ENCODE measurements around the gene MIEF1. TPM values are rescaled to one million over a fixed set of nuclear protein-coding genes. Genes with fewer than 3 reads are reported as not detected.

Gene MIEF1
- total RNA-seq, 2 experiments from 2014 or later: 40.6 to 45.7 TPM

- H3K9me3 Mint-ChIP-seq (ENCODE audit: low read depth): no peaks in the 10 kb centered on the region
- H3K4me1 Mint-ChIP-seq: peaks cover 38% of the 10 kb centered on the region
- H3K27ac Mint-ChIP-seq: no peak overlapping the region
- H3K36me3 Mint-ChIP-seq: peaks cover 18% of the 10 kb centered on the region
- peak; percentile 27 for ATAC-seq
- CTCF ChIA-PET: interaction anchor here (0.7 to 22.3 kb wide), 35 partner anchors 9 to 818 kb away, joined by 3 to 478 read pairs (median 3); partner anchors contain the start of genes ADSL, ATF4, MIEF1 and RPL3
- H3K4me3 Mint-ChIP-seq: peak overlapping the region; percentile 8
- H3K27me3 Mint-ChIP-seq: no peaks in the 10 kb centered on the region
- DNase-seq: peak; percentile 88
Observed at GRCh38 chr22:39534591-39535356, 32.7 kb downstream of the MIEF1 start.

GRCh38 chr22:39535357-39535725, 33.3 kb downstream of the MIEF1 start:
- H3K27ac Mint-ChIP-seq: no peak overlapping the region
- ATAC-seq: no peak
- CTCF ChIA-PET: interaction anchor here (0.7 to 22.3 kb wide), 28 partner anchors 9 to 813 kb away, joined by 3 to 478 read pairs (median 4); partner anchors contain the start of genes ADSL, ATF4 and RPL3
- no peaks in the 10 kb centered on the region for H3K9me3 Mint-ChIP-seq (ENCODE audit: low read depth)
- no peak for DNase-seq
- peaks cover 3% of the 10 kb centered on the region for H3K27me3 Mint-ChIP-seq
- H3K4me3 Mint-ChIP-seq: no peak overlapping the region
- H3K4me1 Mint-ChIP-seq: peaks cover 33% of the 10 kb centered on the region
- peaks cover 13% of the 10 kb centered on the region for H3K36me3 Mint-ChIP-seq

GRCh38 chr22:39535831-39536449, 33.9 kb downstream of the MIEF1 start:
- CTCF ChIA-PET: interaction anchor here (0.8 to 22.3 kb wide), 5 partner anchors 13 to 492 kb away, joined by 3 to 478 read pairs (median 11); no protein-coding TSS in a partner anchor
- Mint-ChIP-seq H3K27me3 (peaks cover 4% of the 10 kb centered on the region), H3K4me1 (peaks cover 28% of the 10 kb centered on the region), H3K27ac (no peak overlapping the region), H3K36me3 (peaks cover 9% of the 10 kb centered on the region), H3K9me3 (ENCODE audit: low read depth) (no peaks in the 10 kb centered on the region), H3K4me3 (no peak overlapping the region)
- DNase-seq: no peak
- ATAC-seq: no peak

- CTCF ChIA-PET: interaction anchor here (0.6 to 22.3 kb wide), 2 partner anchors 425 to 491 kb away, joined by 3 to 478 read pairs; no protein-coding TSS in a partner anchor
- DNase-seq (no peak), ATAC-seq (no peak)
- peaks cover 5% of the 10 kb centered on the region for H3K36me3 Mint-ChIP-seq
- peaks cover 4% of the 10 kb centered on the region for H3K27me3 Mint-ChIP-seq
- peaks cover 20% of the 10 kb centered on the region for H3K4me1 Mint-ChIP-seq
- no peak overlapping the region for H3K27ac Mint-ChIP-seq
- no peak overlapping the region for H3K4me3 Mint-ChIP-seq
- H3K9me3 Mint-ChIP-seq (ENCODE audit: low read depth): no peaks in the 10 kb centered on the region
Observed at GRCh38 chr22:39536711-39537110, 34.6 kb downstream of the MIEF1 start.

GRCh38 chr22:39537975-39538374, 35.9 kb downstream of the MIEF1 start:
- ATAC-seq (no peak), DNase-seq (no peak)
- CTCF ChIA-PET: interaction anchor here (22.3 kb wide), 1 partner anchor 490 kb away, joined by 478 read pairs; no protein-coding TSS in a partner anchor
- Mint-ChIP-seq H3K4me1 (peaks cover 11% of the 10 kb centered on the region), H3K27ac (no peak overlapping the region), H3K27me3 (peaks cover 5% of the 10 kb centered on the region), H3K36me3 (no peaks in the 10 kb centered on the region), H3K4me3 (no peak overlapping the region), H3K9me3 (ENCODE audit: low read depth) (no peaks in the 10 kb centered on the region)

- Mint-ChIP-seq H3K4me1 (peaks cover 14% of the 10 kb centered on the region), H3K9me3 (ENCODE audit: low read depth) (no peaks in the 10 kb centered on the region), H3K27ac (no peak overlapping the region), H3K4me3 (no peak overlapping the region), H3K27me3 (peaks cover 37% of the 10 kb centered on the region), H3K36me3 (no peaks in the 10 kb centered on the region)
- DNase-seq (no peak), ATAC-seq (peak; percentile 42)
- CTCF ChIA-PET: interaction anchor here (0.9 to 22.3 kb wide), 6 partner anchors 9 to 485 kb away, joined by 3 to 478 read pairs (median 4); no protein-coding TSS in a partner anchor
Observed at GRCh38 chr22:39543095-39543494, 41.0 kb downstream of the MIEF1 start.

- no peaks in the 10 kb centered on the region for H3K9me3 Mint-ChIP-seq (ENCODE audit: low read depth)
- H3K27me3 Mint-ChIP-seq: peaks cover 42% of the 10 kb centered on the region
- CTCF ChIA-PET: interaction anchor here (4.8 to 22.3 kb wide), 2 partner anchors 11 to 482 kb away, joined by 30 to 478 read pairs; no protein-coding TSS in a partner anchor
- peaks cover 14% of the 10 kb centered on the region for H3K4me1 Mint-ChIP-seq
- ATAC-seq: peak; percentile 74
- no peaks in the 10 kb centered on the region for H3K36me3 Mint-ChIP-seq
- peak; percentile 66 for DNase-seq
- H3K27ac Mint-ChIP-seq: no peak overlapping the region
- H3K4me3 Mint-ChIP-seq: no peak overlapping the region
Observed at GRCh38 chr22:39545386-39546365, 43.6 kb downstream of the MIEF1 start.

GRCh38 chr22:39546889-39547586, 44.9 kb downstream of the MIEF1 start:
- Mint-ChIP-seq H3K27me3 (peaks cover 50% of the 10 kb centered on the region), H3K27ac (no peak overlapping the region), H3K9me3 (ENCODE audit: low read depth) (no peaks in the 10 kb centered on the region), H3K4me3 (no peak overlapping the region), H3K36me3 (no peaks in the 10 kb centered on the region), H3K4me1 (peaks cover 14% of the 10 kb centered on the region)
- DNase-seq (no peak), ATAC-seq (no peak)
- CTCF ChIA-PET: interaction anchor here (22.3 kb wide), 1 partner anchor 481 kb away, joined by 478 read pairs; no protein-coding TSS in a partner anchor

GRCh38 chr22:39547587-39547947, 45.5 kb downstream of the MIEF1 start:
- CTCF ChIA-PET: interaction anchor here (22.3 kb wide), 1 partner anchor 481 kb away, joined by 478 read pairs; no protein-coding TSS in a partner anchor
- Mint-ChIP-seq H3K27me3 (peaks cover 56% of the 10 kb centered on the region), H3K27ac (no peak overlapping the region), H3K9me3 (ENCODE audit: low read depth) (no peaks in the 10 kb centered on the region), H3K4me1 (peaks cover 14% of the 10 kb centered on the region), H3K4me3 (no peak overlapping the region), H3K36me3 (no peaks in the 10 kb centered on the region)
- no peak for ATAC-seq
- no peak for DNase-seq

- ATAC-seq: no peak
- Mint-ChIP-seq H3K9me3 (ENCODE audit: low read depth) (no peaks in the 10 kb centered on the region), H3K4me3 (no peak overlapping the region), H3K36me3 (peaks cover 1% of the 10 kb centered on the region), H3K4me1 (peaks cover 6% of the 10 kb centered on the region), H3K27me3 (peaks cover 61% of the 10 kb centered on the region), H3K27ac (no peak overlapping the region)
- CTCF ChIA-PET: interaction anchor here (0.7 to 2.8 kb wide), 2 partner anchors 194 to 471 kb away, joined by 4 to 10 read pairs; no protein-coding TSS in a partner anchor
- no peak for DNase-seq
Observed at GRCh38 chr22:39553429-39553828, 51.3 kb downstream of the MIEF1 start.

GRCh38 chr22:39554151-39554550, 52.1 kb downstream of the MIEF1 start:
- peaks cover 68% of the 10 kb centered on the region for H3K27me3 Mint-ChIP-seq
- no peak for ATAC-seq
- no peak overlapping the region for H3K4me3 Mint-ChIP-seq
- no peaks in the 10 kb centered on the region for H3K9me3 Mint-ChIP-seq (ENCODE audit: low read depth)
- no peak for DNase-seq
- H3K36me3 Mint-ChIP-seq: peaks cover 1% of the 10 kb centered on the region
- no peak overlapping the region for H3K27ac Mint-ChIP-seq
- CTCF ChIA-PET: interaction anchor here (1.1 kb wide), 1 partner anchor 471 kb away, joined by 3 read pairs; no protein-coding TSS in a partner anchor
- H3K4me1 Mint-ChIP-seq: peaks cover 6% of the 10 kb centered on the region
